HPDE6-E6E7 (cell line): ENCODE measurements around the gene TSPAN12.
"Not testable (repeated sequence)": the region's sequence is repeated elsewhere in the genome, so short reads cannot be mapped to it uniquely, and the experiment has no call there.

Experiments
- DNase-seq: peaks from one replicate; pipeline ENCODE4 v3.0.0; 2011; ENCODE audit warnings: missing footprints; ENCODE audit errors: extremely low spot score

TSPAN12 gene

GRCh38 chr7:120805636-120806388 is 52.1 kb downstream of the TSPAN12 start:
- peak; percentile 36 for DNase-seq

- DNase-seq = no peak
These were observed 55.2 kb downstream of the TSPAN12 start for GRCh38 chr7:120802751-120803150.

- no peak for DNase-seq
These were observed 58.0 kb downstream of the TSPAN12 start for GRCh38 chr7:120799813-120800475.

- no peak for DNase-seq
These were observed 58.8 kb downstream of the TSPAN12 start for GRCh38 chr7:120799147-120799546.

- DNase-seq = no peak
These were observed 60.8 kb downstream of the TSPAN12 start for GRCh38 chr7:120797026-120797645.

- no peak for DNase-seq
These were observed 63.7 kb downstream of the TSPAN12 start for GRCh38 chr7:120794106-120794729.

GRCh38 chr7:120793213-120793936 is 64.6 kb downstream of the TSPAN12 start:
- no peak for DNase-seq

- no peak for DNase-seq
These were observed 65.1 kb downstream of the TSPAN12 start for GRCh38 chr7:120792861-120793130.

- peak; percentile 23 for DNase-seq
These were observed 65.7 kb downstream of the TSPAN12 start for GRCh38 chr7:120792091-120792860.

- DNase-seq = no peak
These were observed 72.8 kb downstream of the TSPAN12 start for GRCh38 chr7:120785095-120785494.

- DNase-seq = no peak
These were observed 74.2 kb downstream of the TSPAN12 start for GRCh38 chr7:120783721-120784120.

GRCh38 chr7:120783273-120783672 is 74.7 kb downstream of the TSPAN12 start:
- DNase-seq = no peak

- not testable (repeated sequence) for DNase-seq
These were observed 76.0 kb downstream of the TSPAN12 start for GRCh38 chr7:120781924-120782323.

- no peak for DNase-seq
These were observed 77.0 kb downstream of the TSPAN12 start for GRCh38 chr7:120780938-120781337.

GRCh38 chr7:120780451-120780850 is 77.5 kb downstream of the TSPAN12 start:
- DNase-seq = not testable (repeated sequence)

- not testable (repeated sequence) for DNase-seq
These were observed 78.9 kb downstream of the TSPAN12 start for GRCh38 chr7:120779078-120779477.

GRCh38 chr7:120775755-120776154 is 82.2 kb downstream of the TSPAN12 start:
- DNase-seq = no peak

- no peak for DNase-seq
These were observed 83.5 kb downstream of the TSPAN12 start for GRCh38 chr7:120774481-120774880.

- no peak for DNase-seq
These were observed 87.7 kb downstream of the TSPAN12 start for GRCh38 chr7:120770206-120770605.

GRCh38 chr7:120760851-120761250 is 97.1 kb downstream of the TSPAN12 start:
- no peak for DNase-seq

- no peak for DNase-seq
These were observed 97.9 kb downstream of the TSPAN12 start for GRCh38 chr7:120760050-120760449.
